IMR-90 (cell line): ENCODE results near the gene FADD. TPM values are rescaled to one million over a fixed set of nuclear protein-coding genes. Genes with fewer than 3 reads are reported as not detected.

Experiments
- ATAC-seq: fragments of 200-7000 bp; cut with Tn5 transposase; 2 replicates; pipeline ENCODE4 v1.9.1; 2020; ENCODE audit warnings: low read depth, mild to moderate bottlenecking, moderate library complexity
- BruUV-seq: library from RNA; stranded (reverse); fragments of 400-500 nt; replicated peaks from 2 replicates; lab custom pipeline; 2021; lab: Mats Ljungman, UMichigan
- CTCF ChIA-PET: fragments of 300-600 bp; formaldehyde crosslinking; extraction: SDS; loops from one replicate; lab custom pipeline; 2021; ENCODE audit warnings: antibody characterized with exemption; lab: Yijun Ruan, JAX
- POLR2A ChIA-PET: fragments of 300-600 bp; sonication (Branson Sonifier 250); formaldehyde crosslinking; loops from one replicate; lab custom pipeline; 2022; ENCODE audit warnings: antibody characterized with exemption; ENCODE audit not compliant: unreplicated experiment; lab: Charles Lee
- DNase-seq: peaks from one replicate; pipeline ENCODE4 v3.0.0; 2013
- H2AFZ ChIP-seq: replicated peaks from 2 replicates; pipeline ENCODE3; 2013; ENCODE audit warnings: low read length, mild to moderate bottlenecking; ENCODE audit not compliant: poor library complexity
- H2AK5ac ChIP-seq: 2 replicates; pipeline ENCODE4 v1.6.1; 2013; ENCODE audit warnings: low read depth, low read length, inconsistent platforms
- H2AK9ac ChIP-seq: replicated peaks from 2 replicates; pipeline ENCODE3; 2013; ENCODE audit warnings: mild to moderate bottlenecking, low read depth, low read length, moderate library complexity; ENCODE audit not compliant: poor library complexity
- H2BK120ac ChIP-seq: 2 replicates; pipeline ENCODE4 v1.6.1; 2013; ENCODE audit warnings: low read depth, low read length, inconsistent platforms
- H2BK15ac ChIP-seq: 3 replicates; pipeline ENCODE4 v1.6.1; 2013; ENCODE audit warnings: low read depth, low read length, inconsistent platforms
- H2BK20ac ChIP-seq: 2 replicates; pipeline ENCODE4 v1.6.1; 2013; ENCODE audit warnings: low read depth, mild to moderate bottlenecking, inconsistent platforms, low read length, moderate library complexity
- H2BK5ac ChIP-seq: 2 replicates; pipeline ENCODE4 v1.6.1; 2013; ENCODE audit warnings: mild to moderate bottlenecking, low read depth, low read length, inconsistent platforms; ENCODE audit not compliant: poor library complexity, severe bottlenecking
- H3K14ac ChIP-seq: replicated peaks from 2 replicates; pipeline ENCODE4 v1.6.1; 2013; ENCODE audit warnings: low read depth, low read length, inconsistent platforms
- H3K18ac ChIP-seq: 2 replicates; pipeline ENCODE4 v1.6.1; 2013; ENCODE audit warnings: low read depth, low read length, control low read depth
- H3K23ac ChIP-seq: 2 replicates; pipeline ENCODE4 v1.6.1; 2013; ENCODE audit warnings: low read depth, low read length, inconsistent platforms
- H3K27ac ChIP-seq: 2 replicates; pipeline ENCODE4 v1.5.1; 2013; ENCODE audit warnings: mild to moderate bottlenecking, control low read depth, low read length; ENCODE audit not compliant: insufficient read depth
- H3K27me3 ChIP-seq: 2 replicates; pipeline ENCODE4 v1.6.1; 2013; ENCODE audit warnings: low read length; ENCODE audit not compliant: control insufficient read depth, insufficient read depth
- H3K36me3 ChIP-seq: 2 replicates; pipeline ENCODE4 v1.6.1; 2013; ENCODE audit warnings: low read length, mixed read lengths; ENCODE audit not compliant: control insufficient read depth, insufficient read depth
- H3K4ac ChIP-seq: 2 replicates; pipeline ENCODE4 v1.6.1; 2013; ENCODE audit warnings: low read depth, low read length, inconsistent platforms
- H3K4me1 ChIP-seq: 2 replicates; pipeline ENCODE4 v1.6.1; 2013; ENCODE audit warnings: low read length, mixed read lengths; ENCODE audit not compliant: control insufficient read depth, insufficient read depth
- H3K4me2 ChIP-seq: 2 replicates; pipeline ENCODE4 v1.6.1; 2013; ENCODE audit warnings: low read depth, mild to moderate bottlenecking, control low read depth, low read length, moderate library complexity
- H3K4me3 ChIP-seq: 2 replicates; pipeline ENCODE4 v1.5.1; 2013; ENCODE audit warnings: low read depth, mild to moderate bottlenecking, control low read depth, low read length, moderate library complexity; ENCODE audit not compliant: insufficient read depth
- H3K56ac ChIP-seq: 2 replicates; pipeline ENCODE4 v1.6.1; 2013; ENCODE audit warnings: low read length, inconsistent platforms; ENCODE audit not compliant: insufficient read depth; ENCODE audit errors: extremely low read depth
- H3K79me1 ChIP-seq, 2 experiments: 2 replicates each; pipeline ENCODE4 v1.6.1; 2013; ENCODE audit warnings: low read length in 2 of 2, inconsistent platforms in 1 of 2, low read depth in 1 of 2
- H3K9ac ChIP-seq: 2 replicates; pipeline ENCODE4 v1.6.1; 2013; ENCODE audit warnings: low read depth, low read length, control low read depth
- H3K9me1 ChIP-seq: 2 replicates; pipeline ENCODE4 v1.6.1; 2013; ENCODE audit warnings: low read length, inconsistent platforms; ENCODE audit not compliant: insufficient read depth
- H3K9me3 ChIP-seq: 2 replicates; pipeline ENCODE4 v1.6.1; 2013; ENCODE audit warnings: low read length; ENCODE audit not compliant: control insufficient read depth, insufficient read depth
- H4K20me1 ChIP-seq: 2 replicates; pipeline ENCODE4 v1.6.1; 2013; ENCODE audit warnings: low read length, inconsistent platforms; ENCODE audit not compliant: insufficient read depth
- H4K5ac ChIP-seq: 2 replicates; pipeline ENCODE4 v1.6.1; 2013; ENCODE audit warnings: mild to moderate bottlenecking, low read depth, low read length, control low read depth
- H4K8ac ChIP-seq, 2 experiments: 2 replicates each; pipeline ENCODE4 v1.6.1; 2013; ENCODE audit warnings: low read depth in 2 of 2, low read length in 2 of 2, control low read depth in 1 of 2, inconsistent platforms in 1 of 2
- H4K91ac ChIP-seq: 2 replicates; pipeline ENCODE4 v1.6.1; 2013; ENCODE audit warnings: low read depth, low read length, inconsistent platforms; ENCODE audit not compliant: insufficient read depth
- BHLHE40 ChIP-seq: fragments of 150-350 bp; IDR thresholded peaks from 2 replicates; pipeline ENCODE4 v1.6.1; 2016; ENCODE audit warnings: mild to moderate bottlenecking, low read depth, low read length
- CHD1 ChIP-seq: IDR thresholded peaks from 2 replicates; pipeline ENCODE4 v1.6.1; 2012; ENCODE audit warnings: low read depth, low read length, improper control_type of control experiment
- FOS ChIP-seq: fragments of 150-350 bp; IDR thresholded peaks from 2 replicates; pipeline ENCODE4 v1.6.1; 2016; ENCODE audit warnings: low read depth, low read length
- NFE2L2 ChIP-seq: fragments of 150-350 bp; IDR thresholded peaks from 2 replicates; pipeline ENCODE4 v1.6.1; 2016; ENCODE audit warnings: low read depth, mild to moderate bottlenecking, low read length
- POLR2A ChIP-seq: IDR thresholded peaks from 2 replicates; pipeline ENCODE4 v1.6.1; 2012; ENCODE audit warnings: mild to moderate bottlenecking, low read depth, low read length
- RFX5 ChIP-seq: IDR thresholded peaks from 2 replicates; pipeline ENCODE4 v1.8.0; 2012; ENCODE audit warnings: low read depth, mild to moderate bottlenecking, low read length, moderate library complexity
- SMC3 ChIP-seq: fragments of 150-350 bp; IDR thresholded peaks from 2 replicates; pipeline ENCODE4 v1.6.1; 2016; ENCODE audit warnings: low read depth, mild to moderate bottlenecking, antibody characterized with exemption, low read length, moderate library complexity
- WGBS, 2 experiments: methylation state at CpG; one replicate each; pipeline versions ENCODE4 v1.1.5 to v1.1.7; 2013; ENCODE audit warnings: missing lambda C conversion rate in 2 of 2; ENCODE audit not compliant: insufficient read length in 1 of 2; ENCODE audit errors: extremely low coverage in 2 of 2; 5-methylcytosine and 5-hydroxymethylcytosine counted together
- dilution Hi-C: fragments of 300-500 bp; cut with HindIII; formaldehyde crosslinking; loops from one replicate; pipeline ENCODE4 v1.14.3; 2018; ENCODE audit warnings: low sequenced_read_pairs; ENCODE audit not compliant: unreplicated experiment
- in situ Hi-C: fragments of 300-500 bp; cut with MboI; formaldehyde crosslinking; loops from 3 replicates; pipeline ENCODE4 v1.14.3; 2019; ENCODE audit warnings: low sequenced_read_pairs, inconsistent platforms, mixed read lengths
- intact Hi-C: fragments of 100-400 bp; cut with micrococcal nuclease; formaldehyde crosslinking; loops from 2 replicates; pipeline ENCODE4 v1.10.0; 2022
- polyA plus RNA-seq, 3 experiments: library from polyadenylated mRNA; depleted of rRNA; stranded (reverse); fragments of >200 nt; gene quantifications; 2 replicates each; pipeline ENCODE4 v1.2.3, GENCODE V29; 2012; ENCODE audit warnings: low replicate concordance in 1 of 3
- total RNA-seq: library from RNA; depleted of rRNA; stranded (reverse); fragments of >200 nt; gene quantifications from 2 replicates; pipeline ENCODE4 v1.2.3, GENCODE V29; 2012
- TF ChIP-seq, protein P1 (sequence below): fragments of 150-350 bp; IDR thresholded peaks from 2 replicates; pipeline ENCODE4 v1.6.1; 2017; ENCODE audit warnings: mild to moderate bottlenecking, antibody characterized with exemption, low read length, low read depth
- TF ChIP-seq, protein P2 (sequence below): conservative IDR thresholded peaks from 2 replicates; pipeline ENCODE4 v1.5.1; 2012; ENCODE audit warnings: mild to moderate bottlenecking, low read depth, low read length, improper control_type of control experiment

Gene FADD
- total and polyA plus RNA-seq, 2 of the 4 experiments (the other 2 are of a cell fraction), result 38.1 to 44.4 TPM

DNA sequence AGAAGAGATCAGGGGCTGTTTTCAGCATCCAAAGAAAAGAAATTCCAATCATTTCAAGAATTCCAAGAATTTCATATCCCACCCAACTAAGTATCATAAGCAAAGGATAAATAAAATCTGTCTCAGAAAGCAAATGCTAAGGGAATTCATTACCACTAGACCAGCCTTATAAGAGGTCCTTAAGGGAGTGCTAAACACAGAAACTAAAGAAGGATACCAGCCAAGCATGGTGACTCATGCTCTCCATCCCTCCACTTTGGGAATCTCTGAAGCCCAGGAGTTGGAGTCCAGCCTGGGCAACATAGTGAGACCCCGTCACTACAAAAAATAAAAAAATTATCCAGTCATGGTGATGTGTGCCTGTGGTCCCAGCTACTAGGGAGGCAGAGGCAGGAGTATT lies 17.8 kb downstream of the FADD start:
- Histone ChIP-seq H3K27ac (no peak overlapping the region), H3K9ac (no peak overlapping the region), H3K36me3 (no peaks in the 10 kb centered on the region), H2BK5ac (no peak overlapping the region), H3K18ac (no peak overlapping the region), H2AK5ac (no peak overlapping the region), H4K8ac (no peak overlapping the region), H2BK120ac (no peak overlapping the region), H4K5ac (no peak overlapping the region), H3K56ac (no peak overlapping the region), H4K20me1 (no peaks in the 10 kb centered on the region), H3K14ac (no peak overlapping the region), H3K9me1 (no peaks in the 10 kb centered on the region), H3K4me1 (no peaks in the 10 kb centered on the region), H2BK20ac (no peak overlapping the region), H4K91ac (no peak overlapping the region), H3K79me1 (no peaks in the 10 kb centered on the region), H3K27me3 (peaks cover 24% of the 10 kb centered on the region), H3K9me3 (peaks cover 3% of the 10 kb centered on the region; the same call in 1 of the 2 replicates), H3K4me2 (no peak overlapping the region), H2BK15ac (no peak overlapping the region), H2AFZ (no peak overlapping the region), H3K4ac (no peak overlapping the region), H3K4me3 (no peak overlapping the region), H3K23ac (no peak overlapping the region), H2AK9ac (no peak overlapping the region)
- dilution Hi-C loops (no loop called here), in situ Hi-C loops (no loop called here), intact Hi-C loops (no loop called here)
- ChIA-PET POLR2A (no interaction called here), CTCF (interaction anchor here (0.6 kb wide), 1 partner anchor 17 kb away, joined by 3 read pairs; no protein-coding TSS in a partner anchor)
- no TSS peak for BruUV-seq
- no peak for TF ChIP-seq BHLHE40
- TF ChIP-seq SMC3, result no peak
- TF ChIP-seq, protein P1, sequence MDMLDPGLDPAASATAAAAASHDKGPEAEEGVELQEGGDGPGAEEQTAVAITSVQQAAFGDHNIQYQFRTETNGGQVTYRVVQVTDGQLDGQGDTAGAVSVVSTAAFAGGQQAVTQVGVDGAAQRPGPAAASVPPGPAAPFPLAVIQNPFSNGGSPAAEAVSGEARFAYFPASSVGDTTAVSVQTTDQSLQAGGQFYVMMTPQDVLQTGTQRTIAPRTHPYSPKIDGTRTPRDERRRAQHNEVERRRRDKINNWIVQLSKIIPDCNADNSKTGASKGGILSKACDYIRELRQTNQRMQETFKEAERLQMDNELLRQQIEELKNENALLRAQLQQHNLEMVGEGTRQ, result no peak
- no peak for TF ChIP-seq CHD1
- 0 out of 2 replicates have a peak, but pooled peaks have one; percentile 11 for TF ChIP-seq FOS
- no peak for TF ChIP-seq NFE2L2
- TF ChIP-seq RFX5, result no peak
- TF ChIP-seq, protein P2, sequence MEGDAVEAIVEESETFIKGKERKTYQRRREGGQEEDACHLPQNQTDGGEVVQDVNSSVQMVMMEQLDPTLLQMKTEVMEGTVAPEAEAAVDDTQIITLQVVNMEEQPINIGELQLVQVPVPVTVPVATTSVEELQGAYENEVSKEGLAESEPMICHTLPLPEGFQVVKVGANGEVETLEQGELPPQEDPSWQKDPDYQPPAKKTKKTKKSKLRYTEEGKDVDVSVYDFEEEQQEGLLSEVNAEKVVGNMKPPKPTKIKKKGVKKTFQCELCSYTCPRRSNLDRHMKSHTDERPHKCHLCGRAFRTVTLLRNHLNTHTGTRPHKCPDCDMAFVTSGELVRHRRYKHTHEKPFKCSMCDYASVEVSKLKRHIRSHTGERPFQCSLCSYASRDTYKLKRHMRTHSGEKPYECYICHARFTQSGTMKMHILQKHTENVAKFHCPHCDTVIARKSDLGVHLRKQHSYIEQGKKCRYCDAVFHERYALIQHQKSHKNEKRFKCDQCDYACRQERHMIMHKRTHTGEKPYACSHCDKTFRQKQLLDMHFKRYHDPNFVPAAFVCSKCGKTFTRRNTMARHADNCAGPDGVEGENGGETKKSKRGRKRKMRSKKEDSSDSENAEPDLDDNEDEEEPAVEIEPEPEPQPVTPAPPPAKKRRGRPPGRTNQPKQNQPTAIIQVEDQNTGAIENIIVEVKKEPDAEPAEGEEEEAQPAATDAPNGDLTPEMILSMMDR, result no peak
- TF ChIP-seq POLR2A, result no peak
- ATAC-seq (no peak), DNase-seq (peak; percentile 35)
- WGBS, 2 experiments, result no CpG with 5 or more reads among the region's 1 CpG
